Fibroblast of lung (primary cell): ENCODE measurements around the gene PLXNB1.

Experiments
- CTCF ChIP-seq, 2 donors: IDR thresholded peaks in 1 of 2; conservative IDR thresholded peaks in 1 of 2; 1 replicate in 1 of 2; 2 replicates in 1 of 2; pipeline ENCODE4 v1.5.1; 2011 to 2012; ENCODE audit warnings: low read length in 2 of 2, control low read depth in 1 of 2, inconsistent platforms in 1 of 2, low read depth in 1 of 2, mild to moderate bottlenecking in 1 of 2
- EZH2 ChIP-seq: IDR thresholded peaks from 2 replicates; pipeline ENCODE4 v1.5.1; 2012; ENCODE audit warnings: low read length, control low read depth, mild to moderate bottlenecking; ENCODE audit errors: missing control alignments

- TF ChIP-seq CTCF (conservative IDR thresholded peaks at IDR 0.05 in 1 of 2, IDR thresholded peaks at IDR 0.05 in 1 of 2; ENCODE audit: low read depth in 1 of 2, low read length in 2 of 2) (no peak), EZH2 (no peak)
Observed at GRCh38 chr3:48395714-48396113, 34.2 kb downstream of the PLXNB1 start.
